Keratinocyte (primary cell): ENCODE measurements around the gene GALNT14. TPM values are rescaled to one million over a fixed set of nuclear protein-coding genes. Genes with fewer than 3 reads are reported as not detected.

Experiments
- DNase-seq: peaks from one replicate; pipeline ENCODE4 v3.0.0-alpha.2; 2011; ENCODE audit warnings: low read depth, missing footprints, low spot score
- FAIRE-seq: peaks from 2 replicates; lab custom pipeline; 2011; peaks lifted over from hg19 to GRCh38; lab: Jason Lieb, UNC
- H2AFZ ChIP-seq: 2 replicates; pipeline ENCODE4 v1.6.0; 2012; ENCODE audit warnings: low read length, control low read depth, inconsistent platforms; ENCODE audit not compliant: control insufficient read depth
- H3K27ac ChIP-seq: 2 replicates; pipeline ENCODE4 v1.5.1; 2011; ENCODE audit warnings: low read length; ENCODE audit not compliant: control insufficient read depth, insufficient read depth
- H3K27me3 ChIP-seq: 3 replicates; pipeline ENCODE4 v1.6.0; 2011; ENCODE audit warnings: low read length; ENCODE audit not compliant: control insufficient read depth, insufficient read depth; ENCODE audit errors: extremely low read depth
- H3K36me3 ChIP-seq, 2 experiments: 2 replicates in 1 of 2; 3 replicates in 1 of 2; pipeline ENCODE4 v1.5.1; 2011; ENCODE audit warnings: low read length in 2 of 2, mild to moderate bottlenecking in 1 of 2; ENCODE audit not compliant: control insufficient read depth in 2 of 2, insufficient read depth in 2 of 2; ENCODE audit errors: extremely low read depth in 1 of 2
- H3K4me1 ChIP-seq: 3 replicates; pipeline ENCODE4 v1.5.1; 2011; ENCODE audit warnings: low read length; ENCODE audit not compliant: control insufficient read depth, insufficient read depth; ENCODE audit errors: extremely low read depth
- H3K4me2 ChIP-seq: 3 replicates; pipeline ENCODE4 v1.6.0; 2011; ENCODE audit warnings: low read depth, low read length; ENCODE audit not compliant: control insufficient read depth, insufficient read depth; ENCODE audit errors: extremely low read depth
- H3K4me3 ChIP-seq, 3 experiments: fragments of 200-600 bp in 1 of 3; sonication (generic) in 1 of 3; 2 replicates in 2 of 3; 3 replicates in 1 of 3; pipeline ENCODE4 v1.5.1; 2011 to 2016; ENCODE audit warnings: low read length in 3 of 3, mild to moderate bottlenecking in 3 of 3, control low read depth in 2 of 3, inconsistent platforms in 1 of 3, low read depth in 1 of 3, mixed read lengths in 1 of 3, mixed run types in 1 of 3, moderate library complexity in 1 of 3; ENCODE audit not compliant: control insufficient read depth in 2 of 3, insufficient read depth in 2 of 3; ENCODE audit errors: extremely low read depth in 1 of 3
- H3K79me2 ChIP-seq: 2 replicates; pipeline ENCODE4 v1.6.0; 2012; ENCODE audit warnings: low read length; ENCODE audit not compliant: control insufficient read depth, insufficient read depth
- H3K9ac ChIP-seq: 3 replicates; pipeline ENCODE4 v1.6.0; 2011; ENCODE audit warnings: low read length; ENCODE audit not compliant: control insufficient read depth, insufficient read depth; ENCODE audit errors: extremely low read depth
- H3K9me1 ChIP-seq: 3 replicates; pipeline ENCODE4 v1.6.0; 2011; ENCODE audit warnings: low read length; ENCODE audit not compliant: control insufficient read depth, insufficient read depth; ENCODE audit errors: extremely low read depth
- H3K9me3 ChIP-seq: 2 replicates; pipeline ENCODE4 v1.5.1; 2012; ENCODE audit warnings: low read depth, low read length; ENCODE audit not compliant: control insufficient read depth
- H4K20me1 ChIP-seq: 3 replicates; pipeline ENCODE4 v1.6.0; 2011; ENCODE audit warnings: low read length; ENCODE audit not compliant: control insufficient read depth, insufficient read depth; ENCODE audit errors: extremely low read depth
- EZH2 ChIP-seq: IDR thresholded peaks from one replicate; pipeline ENCODE4 v1.6.1; 2012; ENCODE audit warnings: inconsistent platforms, mild to moderate bottlenecking, low read length, moderate library complexity
- dilution Hi-C: fragments of 300-500 bp; cut with MboI; formaldehyde crosslinking; loops from one replicate; pipeline ENCODE4 v1.7.0; 2020; ENCODE audit warnings: low sequenced_read_pairs; ENCODE audit not compliant: extremely low pct_ligation_motif_present
- polyA plus RNA-seq, 5 experiments: library from polyadenylated mRNA; depleted of rRNA in 3 of 5; stranded (reverse) in 3 of 5; stranded (forward) in 1 of 5; unstranded in 1 of 5; fragments of >200 nt; gene quantifications; 1 replicate in 1 of 5; 2 replicates in 3 of 5; 3 replicates in 1 of 5; pipeline versions ENCODE4 v1.2.1 to v1.2.3, GENCODE V29; 2011 to 2012; ENCODE audit warnings: missing spikeins in 2 of 5, low read depth in 1 of 5, low replicate concordance in 1 of 5
- TF ChIP-seq, protein P1 (sequence below), 3 experiments: IDR thresholded peaks in 1 of 3; conservative IDR thresholded peaks in 1 of 3; optimal IDR thresholded peaks in 1 of 3; 2 replicates in 2 of 3; 3 replicates in 1 of 3; pipeline versions ENCODE3 to v1.5.1; 2011; ENCODE audit warnings: low read length in 3 of 3, mild to moderate bottlenecking in 3 of 3, moderate library complexity in 2 of 3, control low read depth in 1 of 3, inconsistent platforms in 1 of 3; ENCODE audit not compliant: insufficient read depth in 2 of 3; ENCODE audit errors: extremely low read depth in 1 of 3

GALNT14 gene
- polyA plus RNA-seq, 1 donor (not counting 4 experiments of a cell fraction or from before 2014, with no cell fraction given): 27.4 TPM

DNA sequence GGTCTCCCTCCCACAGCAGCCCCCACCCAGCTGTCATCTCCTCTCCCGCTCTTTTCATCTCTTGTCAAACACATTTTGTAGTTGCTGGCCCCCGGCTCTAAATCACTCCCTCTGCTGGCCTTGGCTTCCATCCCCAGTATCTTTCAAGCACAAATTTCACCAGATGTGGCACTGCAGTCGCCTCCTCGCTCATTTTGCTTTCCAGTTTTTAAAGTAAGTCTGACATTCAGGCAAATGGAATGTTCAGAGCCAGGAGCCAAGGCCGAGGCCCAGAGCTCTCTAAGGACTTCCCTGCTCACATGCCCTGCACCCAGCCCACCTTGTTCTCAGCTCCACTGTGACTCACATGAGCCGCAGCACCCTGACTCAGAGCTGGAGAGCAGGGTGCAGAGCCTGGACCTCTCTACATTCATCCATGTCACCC lies 158.4 kb downstream of the GALNT14 start:
- H3K9me3 ChIP-seq: no peaks in the 10 kb centered on the region
- no peaks in the 10 kb centered on the region for H3K36me3 ChIP-seq
- peaks cover 8% of the 10 kb centered on the region for H3K9me1 ChIP-seq
- no peak overlapping the region for H2AFZ ChIP-seq
- DNase-seq (peak; percentile 77), FAIRE-seq (peak; percentile 93)
- dilution Hi-C loops: no loop called here
- no peak overlapping the region for H3K9ac ChIP-seq
- H3K4me3 ChIP-seq: no peak overlapping the region
- TF ChIP-seq EZH2: no peak
- TF ChIP-seq, protein P1, sequence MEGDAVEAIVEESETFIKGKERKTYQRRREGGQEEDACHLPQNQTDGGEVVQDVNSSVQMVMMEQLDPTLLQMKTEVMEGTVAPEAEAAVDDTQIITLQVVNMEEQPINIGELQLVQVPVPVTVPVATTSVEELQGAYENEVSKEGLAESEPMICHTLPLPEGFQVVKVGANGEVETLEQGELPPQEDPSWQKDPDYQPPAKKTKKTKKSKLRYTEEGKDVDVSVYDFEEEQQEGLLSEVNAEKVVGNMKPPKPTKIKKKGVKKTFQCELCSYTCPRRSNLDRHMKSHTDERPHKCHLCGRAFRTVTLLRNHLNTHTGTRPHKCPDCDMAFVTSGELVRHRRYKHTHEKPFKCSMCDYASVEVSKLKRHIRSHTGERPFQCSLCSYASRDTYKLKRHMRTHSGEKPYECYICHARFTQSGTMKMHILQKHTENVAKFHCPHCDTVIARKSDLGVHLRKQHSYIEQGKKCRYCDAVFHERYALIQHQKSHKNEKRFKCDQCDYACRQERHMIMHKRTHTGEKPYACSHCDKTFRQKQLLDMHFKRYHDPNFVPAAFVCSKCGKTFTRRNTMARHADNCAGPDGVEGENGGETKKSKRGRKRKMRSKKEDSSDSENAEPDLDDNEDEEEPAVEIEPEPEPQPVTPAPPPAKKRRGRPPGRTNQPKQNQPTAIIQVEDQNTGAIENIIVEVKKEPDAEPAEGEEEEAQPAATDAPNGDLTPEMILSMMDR (optimal IDR thresholded peaks at IDR 0.05 in 1 of 3, IDR thresholded peaks at IDR 0.05 in 1 of 3, conservative IDR thresholded peaks at IDR 0.05 in 1 of 3; ENCODE audit: extremely low read depth in 1 of 3, insufficient read depth in 2 of 3, low read length in 3 of 3): peak; percentile 47 to 58 (median 49)
- H3K4me1 ChIP-seq: peaks cover 16% of the 10 kb centered on the region
- peak overlapping the region; percentile 46 for H3K4me2 ChIP-seq
- H4K20me1 ChIP-seq: no peaks in the 10 kb centered on the region
- no peaks in the 10 kb centered on the region for H3K27me3 ChIP-seq
- no peaks in the 10 kb centered on the region for H3K79me2 ChIP-seq
- H3K27ac ChIP-seq: peak overlapping the region; percentile 11

DNA sequence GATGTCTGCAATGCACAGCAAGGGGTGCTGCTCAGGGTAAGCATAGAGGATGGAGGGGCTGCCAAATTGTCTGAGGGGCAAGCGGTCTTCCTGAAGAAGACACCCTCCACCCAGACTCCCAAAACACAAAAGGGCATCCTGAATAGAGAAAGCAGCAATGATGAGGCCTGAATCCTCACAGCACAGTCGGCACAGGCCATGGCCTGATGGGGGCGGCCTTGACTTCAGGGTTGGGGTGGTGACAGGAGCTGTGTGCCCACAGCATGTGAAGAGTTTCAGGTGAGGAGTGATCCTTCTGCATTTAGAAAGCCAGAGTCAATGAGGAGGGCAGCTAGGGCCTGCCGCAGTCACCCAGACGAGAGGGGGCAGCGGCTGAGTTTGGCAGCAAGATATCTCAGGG lies 159.4 kb downstream of the GALNT14 start:
- DNase-seq: no peak
- Histone ChIP-seq H3K4me2 (no peak overlapping the region), H3K79me2 (no peaks in the 10 kb centered on the region), H3K4me3 (no peak overlapping the region), H4K20me1 (no peaks in the 10 kb centered on the region), H3K27me3 (no peaks in the 10 kb centered on the region), H3K9me1 (peaks cover 8% of the 10 kb centered on the region), H3K9ac (no peak overlapping the region), H3K9me3 (no peaks in the 10 kb centered on the region), H2AFZ (no peak overlapping the region), H3K36me3 (no peaks in the 10 kb centered on the region), H3K27ac (no peak overlapping the region), H3K4me1 (peaks cover 16% of the 10 kb centered on the region)
- no peak for TF ChIP-seq EZH2
- TF ChIP-seq, protein P1 (optimal IDR thresholded peaks at IDR 0.05 in 1 of 3, IDR thresholded peaks at IDR 0.05 in 1 of 3, conservative IDR thresholded peaks at IDR 0.05 in 1 of 3; ENCODE audit: extremely low read depth in 1 of 3, insufficient read depth in 2 of 3, low read length in 3 of 3): no peak
- no peak for FAIRE-seq
- dilution Hi-C loops: no loop called here
